ENCODE measurements around the gene NGB. TPM values are rescaled to one million over a fixed set of nuclear protein-coding genes. Genes with fewer than 3 reads are reported as not detected.
"Not testable (repeated sequence)": the region's sequence is repeated elsewhere in the genome, so short reads cannot be mapped to it uniquely, and the experiment has no call there.

Gene NGB
- total RNA-seq, 1 experiment from 2014 or later = not detected

GRCh38 chr14:77281852-77282410 is 10.9 kb upstream of the NGB start:
- no peaks in the 10 kb centered on the region for H3K9me3 ChIP-seq (ENCODE audit: control insufficient read depth in 1 of 2, insufficient read depth in 1 of 2, low read depth in 1 of 2, low read length in 2 of 2)
- RAD21 ChIA-PET (ENCODE audit: low non-redundant PET in 1 of 2, low total read pairs in 2 of 2, uncharacterized antibody in 2 of 2, unreplicated experiment in 2 of 2) = no interaction called here
- BruUV-seq (replicated peaks) = no TSS peak
- H3K27me3 ChIP-seq (ENCODE audit: insufficient read depth, low read length) = no peaks in the 10 kb centered on the region
- H3K9ac ChIP-seq (ENCODE audit: low read length) = no peak overlapping the region
- no peaks in the 10 kb centered on the region for H4K20me1 ChIP-seq (ENCODE audit: insufficient read depth)
- no peak overlapping the region for H2AFZ ChIP-seq (ENCODE audit: low read depth, low read length, poor library complexity, severe bottlenecking)
- no peak overlapping the region for H3K4me3 ChIP-seq (replicated peaks in 1 of 2; ENCODE audit: low read depth in 1 of 2, low read length in 2 of 2)
- peaks cover 10 to 11% of the 10 kb centered on the region in 2 experiments; a peak in 3 of 4 replicates for H3K36me3 ChIP-seq (ENCODE audit: control insufficient read depth in 1 of 2, insufficient read depth in 2 of 2, low read length in 2 of 2)
- TF ChIP-seq RAD21 (IDR thresholded peaks at IDR 0.05; ENCODE audit: low read depth) (no peak), ZFX (IDR thresholded peaks at IDR 0.05) (no peak), EZH2 (IDR thresholded peaks at IDR 0.05) (no peak), ATF3 (IDR thresholded peaks at IDR 0.05) (no peak), FOSL1 (IDR thresholded peaks at IDR 0.05; ENCODE audit: low read depth) (no peak), ZNF274 (IDR thresholded peaks at IDR 0.05; ENCODE audit: low read depth, low read length) (no peak), JUND (IDR thresholded peaks at IDR 0.05) (no peak), EGR1 (IDR thresholded peaks at IDR 0.05; ENCODE audit: low read depth) (no peak), CTCF (IDR thresholded peaks at IDR 0.05 in 2 of 3, conservative IDR thresholded peaks at IDR 0.05 in 1 of 3; ENCODE audit: borderline replicate concordance in 1 of 3, insufficient read depth in 1 of 3, low read depth in 2 of 3, low read length in 2 of 3) (no peak), ELF1 (IDR thresholded peaks at IDR 0.05; ENCODE audit: borderline replicate concordance, low read depth) (no peak)
- H3K4me2 ChIP-seq (ENCODE audit: low read length) = no peak overlapping the region
- no peak overlapping the region for H3K27ac ChIP-seq (ENCODE audit: low read depth, low read length)
- intact Hi-C loops (cut with micrococcal nuclease) = no loop called here
- CTCF ChIA-PET = no interaction called here
- H3K9me2 ChIP-seq (ENCODE audit: insufficient read depth) = no peaks in the 10 kb centered on the region
- no peaks in the 10 kb centered on the region for H3K79me2 ChIP-seq (ENCODE audit: insufficient read depth, low read length)
- no peak for DNase-seq (ENCODE audit: low read depth, low spot score)
- no peaks in the 10 kb centered on the region for H3K4me1 ChIP-seq (ENCODE audit: control insufficient read depth in 1 of 2, insufficient read depth in 2 of 2, low read length in 2 of 2)
- no peak for ATAC-seq
- POLR2A ChIA-PET = no interaction called here

DNA sequence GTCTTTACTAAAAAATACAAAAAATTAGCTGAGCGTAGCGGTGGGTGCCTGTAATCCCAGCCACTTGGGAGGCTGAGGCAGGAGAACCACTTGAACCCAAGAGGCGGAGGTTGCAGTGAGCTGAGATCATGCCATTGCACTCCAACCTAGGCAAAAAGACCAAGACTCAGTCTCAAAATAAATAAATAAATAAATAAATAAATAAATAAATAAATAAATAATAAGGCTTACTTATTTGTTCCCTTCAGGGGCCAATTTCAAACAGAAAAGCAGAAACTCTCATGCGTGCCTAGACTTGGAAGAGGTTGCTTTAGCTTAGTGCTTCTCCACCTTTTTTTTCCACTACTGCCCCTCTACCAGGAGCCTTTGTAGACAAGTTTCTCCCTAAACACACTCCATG is 9.9 kb upstream of the NGB start:
- H3K4me1 ChIP-seq (ENCODE audit: control insufficient read depth in 1 of 2, insufficient read depth in 2 of 2, low read length in 2 of 2); H3K9ac ChIP-seq (ENCODE audit: low read length); DNase-seq (ENCODE audit: low read depth, low spot score); CTCF ChIA-PET; H3K9me2 ChIP-seq (ENCODE audit: insufficient read depth); RAD21 ChIA-PET (ENCODE audit: low non-redundant PET in 1 of 2, low total read pairs in 2 of 2, uncharacterized antibody in 2 of 2, unreplicated experiment in 2 of 2); H3K9me3 ChIP-seq (ENCODE audit: control insufficient read depth in 1 of 2, insufficient read depth in 1 of 2, low read depth in 1 of 2, low read length in 2 of 2); H3K27me3 ChIP-seq (ENCODE audit: insufficient read depth, low read length); POLR2A ChIA-PET; H4K20me1 ChIP-seq (ENCODE audit: insufficient read depth); BruUV-seq (replicated peaks); intact Hi-C loops (cut with micrococcal nuclease); H3K4me2 ChIP-seq (ENCODE audit: low read length); H3K4me3 ChIP-seq (replicated peaks in 1 of 2; ENCODE audit: low read depth in 1 of 2, low read length in 2 of 2); H3K79me2 ChIP-seq (ENCODE audit: insufficient read depth, low read length); ATAC-seq; H2AFZ ChIP-seq (ENCODE audit: low read depth, low read length, poor library complexity, severe bottlenecking); H3K27ac ChIP-seq (ENCODE audit: low read depth, low read length): not testable (repeated sequence)
- H3K36me3 ChIP-seq (ENCODE audit: control insufficient read depth in 1 of 2, insufficient read depth in 2 of 2, low read length in 2 of 2) = peaks cover 8 to 10% of the 10 kb centered on the region in 2 experiments; a peak in 3 of 4 replicates

All from HCT116 (cell line).